ENCODE results near the gene CYP17A1. TPM values are rescaled to one million over a fixed set of nuclear protein-coding genes. Genes with fewer than 3 reads are reported as not detected.
A peak's percentile ranks its signal among the peaks of the same experiment; 100 is the strongest.

CYP17A1 gene
- total and polyA plus RNA-seq, 7 donors = 0.92 to 3.0 TPM; not detected in 5

GRCh38 chr10:102814453-102814871, 22.8 kb downstream of the CYP17A1 start:
- Histone ChIP-seq H3K36me3 (peaks cover 18 to 50% (median 37%) of the 10 kb centered on the region in 4 donors), H3K27ac (peak overlapping the region; percentile 79 to 91 (median 90)), H3K27me3 (no peaks in the 10 kb centered on the region), H3K9me3 (no peaks in the 10 kb centered on the region), H3K4me3 (no peak overlapping the region), H3K4me1 (peaks cover 0 to 38% (median 24%) of the 10 kb centered on the region in 4 donors)
- intact Hi-C loops (cut with DNase I) = no loop called here
- DNase-seq = no peak
- 46 to 66% methylated on average over 8 of the region's 8 CpGs for WGBS, 2 donors
- TF ChIP-seq POLR2AphosphoS5 (IDR thresholded peaks at IDR 0.05) (no peak), POLR2A (IDR thresholded peaks at IDR 0.05) (no peak), EP300 (IDR thresholded peaks at IDR 0.05) (no peak)

DNA sequence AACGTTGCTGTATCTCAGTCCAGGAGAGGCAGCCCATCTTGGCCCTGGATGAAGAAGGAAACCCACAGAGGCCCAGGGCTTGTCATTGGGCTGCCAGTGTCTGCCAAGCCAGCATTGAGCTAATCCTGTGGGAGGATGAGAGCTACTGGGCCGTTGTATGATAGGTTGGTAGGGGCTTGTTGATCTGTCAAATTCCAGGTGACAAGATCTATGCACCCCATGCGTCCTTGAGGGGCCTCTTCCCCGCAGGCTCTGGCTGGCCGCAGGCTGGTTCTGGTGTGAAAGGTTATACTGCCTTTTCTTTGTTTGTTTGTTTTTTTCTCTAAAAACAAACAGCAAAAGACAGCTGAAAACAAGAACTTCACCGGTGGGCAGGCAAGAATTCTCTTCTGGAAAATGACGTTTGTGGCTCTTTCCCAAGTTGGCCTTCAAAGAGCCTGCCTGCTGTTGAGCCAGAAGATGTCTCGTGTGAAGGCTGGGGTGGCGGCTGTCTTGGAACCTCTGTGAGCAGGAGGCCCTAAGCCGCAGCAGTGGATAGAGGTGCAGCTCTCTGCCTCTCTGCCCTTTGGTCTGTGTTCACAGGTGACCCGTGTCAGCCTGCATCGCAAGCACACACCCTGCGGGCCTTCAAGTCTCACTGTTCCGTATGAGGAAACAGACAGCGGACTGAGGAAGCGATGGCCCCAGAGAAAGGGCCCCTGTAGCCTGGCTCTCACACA, 23.3 kb downstream of the CYP17A1 start:
- intact Hi-C loops (cut with DNase I) = no loop called here
- TF ChIP-seq EP300 (IDR thresholded peaks at IDR 0.05) = no peak
- TF ChIP-seq CTCF (IDR thresholded peaks at IDR 0.05) = no peak
- no peak for TF ChIP-seq POLR2A (IDR thresholded peaks at IDR 0.05)
- no peak for TF ChIP-seq POLR2AphosphoS5 (IDR thresholded peaks at IDR 0.05)
- Histone ChIP-seq H3K9me3 (no peaks in the 10 kb centered on the region), H3K4me3 (no peak overlapping the region), H3K27me3 (no peaks in the 10 kb centered on the region), H3K27ac (peak overlapping the region; percentile 79 to 91 (median 90)), H3K4me1 (peaks cover 0 to 40% (median 24%) of the 10 kb centered on the region in 4 donors), H3K36me3 (peaks cover 18 to 50% (median 37%) of the 10 kb centered on the region in 4 donors)
- no peak for DNase-seq
- 57 to 72% methylated on average over 16 of the region's 16 CpGs for WGBS, 2 donors

DNA sequence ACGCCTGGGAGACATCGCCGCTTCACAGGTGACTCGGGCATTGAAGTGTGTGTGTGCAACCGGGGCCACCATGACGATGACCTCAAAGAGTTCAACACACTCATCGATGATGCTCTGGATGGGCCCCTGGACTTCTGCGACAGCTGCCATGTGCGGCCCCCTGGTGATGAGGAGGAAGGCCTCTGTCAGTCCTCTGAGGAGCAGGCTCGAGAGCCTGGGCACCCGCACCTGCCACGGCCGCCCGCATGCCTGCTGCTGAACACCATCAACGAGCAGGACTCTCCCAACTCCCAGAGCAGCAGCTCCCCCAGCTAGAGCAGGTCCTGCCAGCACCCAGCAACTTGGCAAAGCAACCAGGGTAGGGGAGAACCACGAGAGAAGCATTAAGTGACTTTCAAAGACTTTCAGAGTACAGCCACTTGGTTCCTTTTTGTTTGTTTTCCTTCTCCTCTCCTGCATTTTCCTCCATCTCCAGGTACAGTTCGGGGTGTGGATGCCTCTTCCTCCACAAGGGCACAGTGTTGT, 24.1 kb downstream of the CYP17A1 start:
- Histone ChIP-seq H3K36me3 (peaks cover 18 to 50% (median 37%) of the 10 kb centered on the region in 4 donors), H3K9me3 (no peaks in the 10 kb centered on the region), H3K4me3 (no peak overlapping the region), H3K27ac (peak overlapping the region in 2 of 4 donors; percentile 21 to 91), H3K4me1 (peaks cover 0 to 45% (median 24%) of the 10 kb centered on the region in 4 donors), H3K27me3 (no peaks in the 10 kb centered on the region)
- 88 to 94% methylated on average over 17 of the region's 17 CpGs for WGBS, 2 donors
- DNase-seq = no peak
- intact Hi-C loops (cut with DNase I) = no loop called here
- TF ChIP-seq EP300 (IDR thresholded peaks at IDR 0.05) (no peak), POLR2AphosphoS5 (IDR thresholded peaks at IDR 0.05) (no peak), POLR2A (IDR thresholded peaks at IDR 0.05) (no peak), CTCF (IDR thresholded peaks at IDR 0.05) (no peak)

DNA sequence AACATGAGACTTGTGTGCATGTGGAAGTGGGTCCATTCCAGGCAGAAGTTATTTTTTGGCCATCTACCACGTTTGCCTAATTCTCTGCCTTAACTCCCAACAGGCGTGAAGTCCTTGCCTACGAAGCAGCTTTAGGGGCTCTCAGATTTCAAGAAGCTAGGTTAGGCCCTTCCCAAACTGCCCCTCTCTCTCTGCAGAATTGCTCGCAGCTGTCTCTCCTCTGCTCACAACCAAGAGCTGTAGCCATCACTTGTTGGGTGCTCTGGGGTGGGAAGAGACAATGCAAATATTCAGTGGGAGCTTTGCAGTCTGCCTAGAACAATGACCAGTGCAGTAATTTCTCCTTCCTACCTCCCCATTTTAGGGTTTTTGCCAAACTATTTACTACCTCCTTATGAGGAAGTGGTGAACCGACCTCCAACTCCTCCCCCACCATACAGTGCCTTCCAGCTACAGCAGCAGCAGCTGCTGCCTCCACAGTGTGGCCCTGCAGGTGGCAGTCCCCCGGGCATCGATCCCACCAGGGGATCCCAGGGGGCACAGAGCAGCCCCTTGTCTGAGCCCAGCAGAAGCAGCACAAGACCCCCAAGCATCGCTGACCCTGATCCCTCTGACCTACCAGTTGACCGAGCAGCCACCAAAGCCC, 24.9 kb downstream of the CYP17A1 start:
- peaks cover 0 to 44% (median 24%) of the 10 kb centered on the region in 4 donors for H3K4me1 ChIP-seq
- intact Hi-C loops (cut with DNase I) = no loop called here
- H3K9me3 ChIP-seq = no peaks in the 10 kb centered on the region
- H3K4me3 ChIP-seq = no peak overlapping the region
- H3K27ac ChIP-seq = peak overlapping the region in 2 of 4 donors; percentile 31 to 39
- no peak for DNase-seq
- TF ChIP-seq POLR2A (IDR thresholded peaks at IDR 0.05) (no peak), CTCF (IDR thresholded peaks at IDR 0.05) (no peak), EP300 (IDR thresholded peaks at IDR 0.05) (no peak), POLR2AphosphoS5 (IDR thresholded peaks at IDR 0.05) (no peak)
- H3K27me3 ChIP-seq = no peaks in the 10 kb centered on the region
- H3K36me3 ChIP-seq = peaks cover 18 to 50% (median 37%) of the 10 kb centered on the region in 4 donors
- WGBS, 2 donors = 62 to 83% methylated on average over 9 of the region's 9 CpGs

- no peak for DNase-seq
- intact Hi-C loops (cut with DNase I) = no loop called here
- TF ChIP-seq POLR2AphosphoS5 (IDR thresholded peaks at IDR 0.05) = no peak
- no peak for TF ChIP-seq EP300 (IDR thresholded peaks at IDR 0.05)
- TF ChIP-seq CTCF (IDR thresholded peaks at IDR 0.05) = no peak
- TF ChIP-seq POLR2A (IDR thresholded peaks at IDR 0.05) = no peak
- Histone ChIP-seq H3K36me3 (peaks cover 18 to 56% (median 37%) of the 10 kb centered on the region in 4 donors), H3K27me3 (no peaks in the 10 kb centered on the region), H3K4me3 (no peak overlapping the region), H3K9me3 (no peaks in the 10 kb centered on the region), H3K4me1 (peaks cover 0 to 38% (median 22%) of the 10 kb centered on the region in 4 donors), H3K27ac (peak overlapping the region in 1 of 4 donors; percentile 39)
- WGBS, 2 donors = 94 to 97% methylated on average over 3 of the region's 3 CpGs
Observed at GRCh38 chr10:102811346-102811745, 25.9 kb downstream of the CYP17A1 start.

All from sigmoid colon (tissue), 7 donors.